Gastroesophageal sphincter (tissue), 3 donors: ENCODE results near the gene GABRG1.

Experiments used
- EP300 ChIP-seq: sonication (generic); formaldehyde crosslinking; IDR thresholded peaks from one replicate; pipeline ENCODE4 v1.6.1; 2017; ENCODE audit warnings: antibody characterized with exemption, mild to moderate bottlenecking
- POLR2A ChIP-seq, 2 donors: fragments of 450-650 bp; IDR thresholded peaks; one replicate each; pipeline ENCODE4 v1.6.1; 2017; ENCODE audit warnings: antibody characterized with exemption in 2 of 2, mild to moderate bottlenecking in 2 of 2, moderate library complexity in 1 of 2
- POLR2AphosphoS5 ChIP-seq: sonication (generic); formaldehyde crosslinking; IDR thresholded peaks from one replicate; pipeline ENCODE4 v1.6.1; 2017; ENCODE audit warnings: antibody characterized with exemption
- TF ChIP-seq, protein P1 (sequence below), 4 experiments: fragments of 200-600 bp in 2 of 4; fragments of 450-650 bp in 2 of 4; sonication (generic) in 1 of 4; IDR thresholded peaks; one replicate each; pipeline ENCODE4 v1.5.1; 2017 to 2019; ENCODE audit warnings: antibody characterized with exemption in 4 of 4, mild to moderate bottlenecking in 2 of 4, moderate library complexity in 2 of 4

DNA sequence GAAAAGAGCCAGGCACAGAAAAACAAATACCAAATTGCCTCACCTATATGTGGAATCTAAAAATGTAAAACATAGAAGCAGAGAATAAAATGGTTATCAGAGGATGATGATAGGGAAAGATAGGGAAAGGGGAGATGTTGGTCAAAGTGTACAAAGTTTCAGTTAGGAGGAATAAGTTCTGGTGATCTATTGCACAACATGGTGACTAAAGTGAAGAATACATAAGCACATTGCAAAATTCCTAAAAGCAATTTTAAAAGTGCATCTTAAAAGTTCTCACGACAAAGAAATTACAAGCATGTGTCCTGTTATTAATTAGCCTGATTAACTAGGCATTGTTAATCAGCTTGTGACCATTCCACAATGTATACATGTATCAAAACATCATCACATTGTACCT is 136.0 kb downstream of the GABRG1 start:
- TF ChIP-seq, protein P1, sequence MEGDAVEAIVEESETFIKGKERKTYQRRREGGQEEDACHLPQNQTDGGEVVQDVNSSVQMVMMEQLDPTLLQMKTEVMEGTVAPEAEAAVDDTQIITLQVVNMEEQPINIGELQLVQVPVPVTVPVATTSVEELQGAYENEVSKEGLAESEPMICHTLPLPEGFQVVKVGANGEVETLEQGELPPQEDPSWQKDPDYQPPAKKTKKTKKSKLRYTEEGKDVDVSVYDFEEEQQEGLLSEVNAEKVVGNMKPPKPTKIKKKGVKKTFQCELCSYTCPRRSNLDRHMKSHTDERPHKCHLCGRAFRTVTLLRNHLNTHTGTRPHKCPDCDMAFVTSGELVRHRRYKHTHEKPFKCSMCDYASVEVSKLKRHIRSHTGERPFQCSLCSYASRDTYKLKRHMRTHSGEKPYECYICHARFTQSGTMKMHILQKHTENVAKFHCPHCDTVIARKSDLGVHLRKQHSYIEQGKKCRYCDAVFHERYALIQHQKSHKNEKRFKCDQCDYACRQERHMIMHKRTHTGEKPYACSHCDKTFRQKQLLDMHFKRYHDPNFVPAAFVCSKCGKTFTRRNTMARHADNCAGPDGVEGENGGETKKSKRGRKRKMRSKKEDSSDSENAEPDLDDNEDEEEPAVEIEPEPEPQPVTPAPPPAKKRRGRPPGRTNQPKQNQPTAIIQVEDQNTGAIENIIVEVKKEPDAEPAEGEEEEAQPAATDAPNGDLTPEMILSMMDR (IDR thresholded peaks at IDR 0.05), result no peak
- TF ChIP-seq EP300, result no peak
- no peak for TF ChIP-seq POLR2AphosphoS5
- no peak for TF ChIP-seq POLR2A (IDR thresholded peaks at IDR 0.05)
